Heart right ventricle (tissue), 16 donors: ENCODE data around the gene ATP2B3. TPM values are rescaled to one million over a fixed set of nuclear protein-coding genes. Genes with fewer than 3 reads are reported as not detected.
"Not testable (repeated sequence)": the region's sequence is repeated elsewhere in the genome, so short reads cannot be mapped to it uniquely, and the experiment has no call there.

Source experiments
- ATAC-seq, 8 donors: fragments of 200-7000 bp; cut with Tn5 transposase; one replicate each; pipeline ENCODE4 v1.9.1; 2020; ENCODE audit warnings: mild to moderate bottlenecking in 8 of 8, moderate library complexity in 8 of 8, moderate number of reproducible peaks in 1 of 8
- DNase-seq, 2 donors: peaks; one replicate each; pipeline ENCODE4 v3.0.0-alpha.2; 2020
- H3K27ac ChIP-seq, 10 donors: fragments of 200-600 bp; sonication (generic) in 2 of 10; one replicate each; pipeline versions ENCODE4 v1.5.0 to v1.8.0; 2020 to 2022; ENCODE audit warnings: mild to moderate bottlenecking in 3 of 10
- H3K27me3 ChIP-seq, 7 donors: fragments of 200-600 bp; one replicate each; pipeline ENCODE4 v1.8.0; 2021 to 2022; ENCODE audit warnings: mild to moderate bottlenecking in 2 of 7
- H3K36me3 ChIP-seq, 9 donors: fragments of 200-600 bp; sonication (generic) in 1 of 9; one replicate each; pipeline versions ENCODE4 v1.5.0 to v1.8.0; 2020 to 2022; ENCODE audit warnings: mild to moderate bottlenecking in 2 of 9
- H3K4me1 ChIP-seq, 9 donors: fragments of 200-600 bp; sonication (generic) in 1 of 9; one replicate each; pipeline versions ENCODE4 v1.5.0 to v1.8.0; 2020 to 2022; ENCODE audit warnings: mild to moderate bottlenecking in 4 of 9
- H3K4me3 ChIP-seq, 10 donors: fragments of 200-600 bp; sonication (generic) in 2 of 10; one replicate each; pipeline versions ENCODE4 v1.5.0 to v1.8.0; 2020 to 2022; ENCODE audit warnings: mild to moderate bottlenecking in 7 of 10, moderate library complexity in 2 of 10
- H3K9me3 ChIP-seq, 11 donors: fragments of 200-600 bp in 10 of 11; sonication (generic) in 2 of 11; one replicate each; pipeline versions ENCODE4 v1.5.0 to v1.8.0; 2013 to 2022; ENCODE audit warnings: mild to moderate bottlenecking in 2 of 11, control low read depth in 1 of 11, moderate library complexity in 1 of 11
- CTCF ChIP-seq, 9 donors: fragments of 200-600 bp; sonication (generic) in 2 of 9; IDR thresholded peaks; one replicate each; pipeline versions ENCODE4 v1.5.0 to v1.8.0; 2021 to 2022; ENCODE audit warnings: antibody characterized with exemption in 9 of 9, mild to moderate bottlenecking in 5 of 9, moderate library complexity in 1 of 9
- WGBS, 2 donors: extraction: QIAGEN DNeasy Blood & Tissue Kit; methylation state at CpG; one replicate each; pipeline ENCODE4 v1.1.7; 2013; ENCODE audit warnings: inconsistent platforms in 1 of 2; 5-methylcytosine and 5-hydroxymethylcytosine counted together
- intact Hi-C, 10 donors: fragments of 100-400 bp; cut with DNase I; formaldehyde crosslinking; loops; one replicate each; pipeline versions ENCODE4 v1.11.1 to v1.14.2; 2022
- polyA plus RNA-seq, 2 donors: library from polyadenylated mRNA; stranded (reverse); fragments of 200-250 nt; gene quantifications; one replicate each; pipeline ENCODE4 v1.2.3, GENCODE V29; 2013
- total RNA-seq, 10 donors: library from RNA; stranded (reverse); fragmentation: NEBNext Ultra II Directional in 3 of 10; extraction: Animal tissue kit (Norgen Biotek cat#: 25700) in 3 of 10; gene quantifications; one replicate each; pipeline versions ENCODE4 v1.2.1 to v1.2.4, GENCODE V29; 2021 to 2023
- donor health status: Arrhythmogenic right ventricular cardiomyopathy.
- donor health status: ischemic (EF 13 %, LVEDD 7.1; RV severe dilation, severe dysfunction).
- donor health status: healthy with polysubstance abuse.
- donor health status: DM: no; HTN: yes; CAD: no.
- donor health status: DM: no; HTN: no; CAD: no.
- donor health status: ischemic (EF 25% LVEDD 6.9; RV normal size, moderate dysfunction).
- donor health status: ischemic (EF 25% LVEDD 5.7; RV mildly dilated, moderate dysfunction).
- donor health status: healthy.
- donor health status: DM: yes; HTN: yes; CAD: no.
- donor health status: Ischemic cardiomyopathy.
- donor health status: ischemic (EF 35%, LVEDD 5.7; RV mildly dilated, moderate dysfunction).
- donor health status: nonischemic (EF 11% LVEDD 7.7; RV severe dilation, severe dysfunction).
- donor health status: DM: yes; HTN: yes; CAD: no.
- donor health status: PGD.
- donor health status: ischemic (EF 29% LVEDD 5.4; RV normal size, mild dysfunction).
- donor health status: nonischemic (EF 23%, LVEDD 6.1; RV moderate dilation, normal function).

The ATP2B3 gene
- total and polyA plus RNA-seq, 12 donors, result not detected

GRCh38 chrX:153602601-153603000 is 85.2 kb downstream of the ATP2B3 start:
- WGBS, 2 donors, result 89 to 93% methylated on average over 3 of the region's 3 CpGs
- DNase-seq (no peak), ATAC-seq (no peak)
- no peak for TF ChIP-seq CTCF (IDR thresholded peaks at IDR 0.05)
- H3K27me3 ChIP-seq, result peaks cover 0 to 17% (median 0%) of the 10 kb centered on the region in 7 donors
- intact Hi-C loops, result loop anchor here in 2 of 10 donors (10.0 kb wide), 2 partner anchors 52 to 62 kb away; no protein-coding TSS in a partner anchor
- no peak overlapping the region for H3K27ac ChIP-seq
- peaks cover 0 to 20% (median 10%) of the 10 kb centered on the region in 9 donors for H3K4me1 ChIP-seq
- no peak overlapping the region for H3K4me3 ChIP-seq
- H3K36me3 ChIP-seq, result no peaks in the 10 kb centered on the region
- H3K9me3 ChIP-seq, result no peaks in the 10 kb centered on the region

DNA sequence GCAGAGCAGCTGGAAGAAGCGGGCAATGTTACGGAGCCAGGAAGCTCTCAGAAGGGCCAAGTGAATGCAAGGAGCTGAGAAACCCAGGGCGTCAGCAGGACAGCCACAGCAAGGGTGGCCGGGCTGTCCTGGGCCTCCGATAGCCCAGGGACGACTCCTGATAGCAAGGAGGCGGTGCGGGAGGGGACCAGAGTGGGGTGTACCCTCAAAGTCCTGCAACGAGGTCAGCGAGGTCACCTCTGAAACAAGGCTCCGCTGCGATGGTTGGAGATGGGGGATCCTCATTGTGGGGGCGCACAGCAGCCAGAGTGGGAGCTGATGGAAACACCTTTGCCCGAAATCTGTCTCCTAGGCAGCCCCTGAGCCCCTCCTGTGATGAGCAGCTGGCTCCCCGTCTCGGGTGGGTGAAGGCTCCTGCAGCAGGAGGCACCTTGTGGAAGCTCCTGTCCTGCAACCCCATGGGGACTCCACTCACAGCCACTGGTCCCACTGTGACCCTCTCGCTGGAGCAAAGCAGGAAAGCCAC is 85.8 kb downstream of the ATP2B3 start:
- no peak for DNase-seq
- Histone ChIP-seq H3K36me3 (no peaks in the 10 kb centered on the region), H3K27me3 (peaks cover 0 to 20% (median 0%) of the 10 kb centered on the region in 7 donors), H3K9me3 (no peaks in the 10 kb centered on the region), H3K4me3 (no peak overlapping the region), H3K4me1 (peaks cover 0 to 14% (median 10%) of the 10 kb centered on the region in 9 donors), H3K27ac (no peak overlapping the region)
- intact Hi-C loops, result loop anchor here in 2 of 10 donors (10.0 kb wide), 2 partner anchors 52 to 62 kb away; no protein-coding TSS in a partner anchor
- WGBS, 2 donors, result 92 to 97% methylated on average over 12 to 17 of the region's 17 CpGs
- ATAC-seq, result no peak
- no peak for TF ChIP-seq CTCF (IDR thresholded peaks at IDR 0.05)

GRCh38 chrX:153604666-153605380 is 87.4 kb downstream of the ATP2B3 start:
- Histone ChIP-seq H3K4me1 (peaks cover 0 to 14% (median 12%) of the 10 kb centered on the region in 9 donors), H3K27me3 (peaks cover 0 to 36% (median 0%) of the 10 kb centered on the region in 7 donors)
- not testable (repeated sequence) for DNase-seq, H3K9me3 ChIP-seq, ATAC-seq, H3K36me3 ChIP-seq, H3K27ac ChIP-seq, H3K4me3 ChIP-seq
- WGBS, 2 donors, result 92% methylated on average over 18 of the region's 18 CpGs
- intact Hi-C loops, result loop anchor here in 3 of 10 donors (5.0 to 10.0 kb wide), 3 partner anchors 50 to 62 kb away; no protein-coding TSS in a partner anchor

- Histone ChIP-seq H3K27me3 (peaks cover 0 to 53% (median 0%) of the 10 kb centered on the region in 7 donors), H3K9me3 (no peaks in the 10 kb centered on the region), H3K4me1 (peaks cover 0 to 14% (median 11%) of the 10 kb centered on the region in 9 donors), H3K36me3 (no peaks in the 10 kb centered on the region), H3K4me3 (no peak overlapping the region), H3K27ac (no peak overlapping the region)
- no peak for TF ChIP-seq CTCF (IDR thresholded peaks at IDR 0.05)
- 88 to 90% methylated on average over 22 to 23 of the region's 23 CpGs for WGBS, 2 donors
- DNase-seq (no peak), ATAC-seq (no peak)
- intact Hi-C loops, result loop anchor here in 3 of 10 donors (5.0 to 10.0 kb wide), 3 partner anchors 48 to 61 kb away; no protein-coding TSS in a partner anchor
Observed at GRCh38 chrX:153606503-153606902, 89.1 kb downstream of the ATP2B3 start.
